NK-92 treated with Interleukin-12 subunit alpha and Interleukin-12 subunit beta, amount 100 ng/mL, for 24 hours (cell line): ENCODE data around the gene RASSF8.

Source experiments
- DNase-seq: peaks from one replicate; lab custom pipeline; 2025; lab: John Stamatoyannopoulos, UW

The RASSF8 gene

GRCh38 chr12:26106347-26106746 is 147.9 kb downstream of the RASSF8 start:
- no peak for DNase-seq

GRCh38 chr12:26108915-26109314 is 150.4 kb downstream of the RASSF8 start:
- no peak for DNase-seq

DNA sequence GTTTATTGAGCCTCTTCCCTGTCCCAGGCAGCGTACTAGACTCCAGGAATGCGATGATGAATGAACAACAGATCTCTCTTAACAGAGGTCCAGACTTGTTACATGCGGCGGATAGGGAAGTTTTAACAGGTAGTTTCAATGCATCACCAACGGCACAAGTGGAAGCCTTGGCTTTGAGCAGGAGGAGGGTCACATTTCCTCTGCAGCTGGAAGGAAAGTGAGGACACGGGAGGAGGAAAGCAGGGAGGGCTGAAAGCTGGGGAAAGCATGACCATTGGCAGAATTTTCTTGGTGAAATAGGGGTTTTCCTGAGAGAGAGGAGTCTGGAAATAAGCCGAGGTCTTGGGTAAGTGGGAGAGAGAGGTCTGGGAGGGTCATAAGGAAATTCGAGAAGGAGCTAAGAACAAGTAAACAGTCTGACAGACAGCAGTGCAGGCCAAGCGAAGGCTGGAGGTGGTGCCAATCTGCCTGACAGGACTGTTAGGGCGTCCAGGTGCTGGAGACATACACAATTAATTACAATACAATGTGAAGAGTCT is 150.9 kb downstream of the RASSF8 start:
- DNase-seq, result no peak

DNA sequence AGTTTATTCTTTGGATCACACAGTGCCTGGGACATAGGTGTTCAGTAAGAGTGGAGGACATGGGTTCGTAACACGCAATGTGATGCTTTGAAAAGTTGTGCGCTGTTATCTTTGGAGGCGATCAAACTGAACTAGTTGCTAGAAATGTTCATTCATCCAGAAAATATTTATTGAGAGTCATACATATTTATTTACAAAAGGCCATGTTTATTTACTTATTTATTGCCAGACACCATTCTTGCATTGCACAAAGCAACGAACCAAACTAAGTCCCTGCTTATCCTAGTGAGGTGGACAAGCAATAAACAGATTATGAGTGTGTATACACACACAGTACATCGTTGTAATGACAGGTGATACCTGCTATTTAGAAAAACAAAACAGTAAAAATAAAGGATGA is 153.8 kb downstream of the RASSF8 start:
- DNase-seq, result no peak

- no peak for DNase-seq
Measured at GRCh38 chr12:26112703-26113147, 154.2 kb downstream of the RASSF8 start.

DNA sequence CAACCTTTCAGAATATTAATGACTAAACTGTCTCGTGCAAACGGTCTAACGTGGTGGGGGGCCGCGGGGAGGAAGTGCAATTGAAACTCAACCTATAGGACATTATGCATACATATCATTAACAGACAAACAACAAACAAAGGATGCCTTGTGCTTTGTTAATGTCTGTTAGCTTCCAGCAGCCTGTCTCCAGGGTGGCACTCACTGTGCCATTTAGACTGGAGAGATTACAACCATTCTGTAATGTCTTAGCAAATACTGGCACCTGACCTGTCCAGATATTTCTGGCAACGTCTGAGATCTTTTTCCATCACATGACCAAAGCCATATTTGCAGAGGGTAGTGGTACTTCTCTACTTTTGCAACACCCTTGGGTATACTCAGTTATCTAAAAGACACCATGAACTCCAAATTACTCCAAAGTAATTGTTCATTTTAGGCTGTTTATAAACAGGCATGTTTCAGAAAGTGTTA is 154.7 kb downstream of the RASSF8 start:
- DNase-seq, result no peak

DNA sequence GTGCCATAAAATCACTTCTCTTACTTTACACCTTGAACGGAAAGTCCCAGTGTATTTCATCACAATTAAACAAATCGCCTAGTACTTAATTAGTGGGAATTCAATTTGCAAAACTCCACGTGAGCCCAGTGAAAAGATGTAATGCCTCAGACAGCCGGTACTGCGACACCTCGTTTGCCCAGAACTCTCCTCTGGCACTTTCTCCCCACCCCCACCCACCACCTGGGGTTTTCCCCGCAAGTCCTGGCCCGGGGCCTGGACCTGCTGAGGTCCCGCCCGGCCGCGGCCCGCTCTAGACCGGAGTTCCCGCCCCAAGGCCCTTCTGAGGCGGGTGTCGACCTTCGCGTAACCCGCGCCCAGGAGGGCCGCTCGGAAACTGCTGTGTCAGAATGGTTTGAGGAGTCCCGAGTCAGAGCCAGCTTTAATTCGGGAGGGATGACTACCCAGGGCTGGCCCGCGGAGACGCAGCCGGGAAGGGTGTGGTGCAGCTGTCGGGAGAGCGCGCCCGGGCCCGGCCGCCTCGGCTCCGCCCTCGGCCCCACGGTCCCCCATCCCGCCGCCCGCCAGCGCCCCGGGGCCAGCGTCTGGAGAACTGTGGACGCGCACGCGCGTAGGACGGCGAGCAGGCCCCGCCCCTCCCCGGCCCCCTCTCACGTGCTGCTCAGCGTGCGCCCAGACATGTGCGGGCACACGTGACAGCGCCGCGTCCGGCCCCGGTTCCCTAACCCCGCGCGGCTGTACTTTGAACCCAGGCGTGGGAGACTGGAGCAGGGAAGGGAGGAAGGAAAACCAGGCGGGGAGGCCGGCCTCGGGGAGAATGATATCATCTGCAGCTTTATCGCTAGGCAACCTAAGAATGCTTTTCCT is 155.6 kb downstream of the RASSF8 start:
- DNase-seq, result no peak

- no peak for DNase-seq
Measured at GRCh38 chr12:26114720-26115401, 156.4 kb downstream of the RASSF8 start.

GRCh38 chr12:26116829-26117715 is 158.6 kb downstream of the RASSF8 start:
- DNase-seq, result no peak

GRCh38 chr12:26118308-26118707 is 159.8 kb downstream of the RASSF8 start:
- no peak for DNase-seq

DNA sequence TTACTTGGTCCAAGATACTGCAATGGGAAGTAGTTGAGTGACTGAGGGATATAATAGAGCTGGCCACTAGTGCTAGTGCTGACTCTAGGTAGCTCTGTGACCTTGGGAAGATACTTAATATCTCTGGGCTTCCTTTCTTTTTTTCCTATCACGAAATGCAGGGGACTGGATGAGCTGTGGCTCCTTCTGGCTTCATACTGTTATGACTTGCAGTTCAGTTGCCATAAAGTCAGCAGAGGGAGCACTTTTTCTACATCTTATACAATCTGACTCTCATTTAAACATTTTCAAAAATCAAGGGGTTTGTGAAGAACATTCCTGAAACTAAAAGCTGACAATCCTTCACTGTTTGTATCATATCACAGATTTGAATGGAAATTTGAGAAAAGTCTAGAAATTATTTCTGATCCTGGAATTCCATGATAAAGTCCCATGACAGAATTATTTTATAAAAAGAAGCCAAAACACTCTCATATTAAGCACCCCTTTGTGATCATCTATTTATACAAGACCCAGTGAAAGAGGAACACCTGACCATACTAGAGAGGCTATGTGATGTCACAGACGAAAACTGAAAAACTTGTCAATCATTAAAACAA is 161.0 kb downstream of the RASSF8 start:
- DNase-seq, result no peak

- DNase-seq, result no peak
Measured at GRCh38 chr12:26120561-26121274, 162.2 kb downstream of the RASSF8 start.

DNA sequence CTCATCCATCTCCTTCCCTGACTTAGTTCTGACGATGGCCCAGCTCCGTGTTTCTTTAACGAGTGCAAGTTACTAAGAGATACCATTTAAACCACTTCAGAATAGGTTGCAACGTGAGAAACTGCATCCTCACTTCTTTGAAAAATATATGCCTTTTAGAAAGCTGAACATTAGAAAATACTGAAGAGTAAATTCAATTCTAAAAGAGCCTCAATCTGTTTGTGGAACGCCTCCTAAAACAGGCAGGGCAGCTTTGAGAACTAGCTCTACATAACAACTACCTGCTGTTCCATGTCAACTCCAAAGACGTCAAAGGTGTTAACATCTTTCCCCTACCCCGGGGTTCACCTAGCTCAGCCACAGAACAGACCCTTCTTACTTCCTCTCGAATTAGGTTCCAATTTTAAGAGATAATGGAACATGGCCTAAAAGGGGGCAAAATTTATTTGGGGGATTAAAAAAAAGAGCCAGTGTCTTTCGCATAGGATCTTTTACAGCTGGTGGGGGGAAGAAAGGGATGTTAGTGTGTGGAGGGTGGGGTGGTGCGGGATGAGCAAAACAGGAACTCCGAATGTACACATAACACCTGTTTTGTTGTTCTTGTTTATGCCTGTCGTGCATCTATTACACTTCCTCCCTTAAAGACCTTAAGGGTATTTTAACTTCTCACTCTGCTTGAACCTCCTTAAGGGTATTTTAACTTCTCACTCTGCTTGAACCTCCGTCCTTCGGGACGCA is 163.0 kb downstream of the RASSF8 start:
- DNase-seq, result no peak

- no peak for DNase-seq
Measured at GRCh38 chr12:26122061-26122680, 163.7 kb downstream of the RASSF8 start.

DNA sequence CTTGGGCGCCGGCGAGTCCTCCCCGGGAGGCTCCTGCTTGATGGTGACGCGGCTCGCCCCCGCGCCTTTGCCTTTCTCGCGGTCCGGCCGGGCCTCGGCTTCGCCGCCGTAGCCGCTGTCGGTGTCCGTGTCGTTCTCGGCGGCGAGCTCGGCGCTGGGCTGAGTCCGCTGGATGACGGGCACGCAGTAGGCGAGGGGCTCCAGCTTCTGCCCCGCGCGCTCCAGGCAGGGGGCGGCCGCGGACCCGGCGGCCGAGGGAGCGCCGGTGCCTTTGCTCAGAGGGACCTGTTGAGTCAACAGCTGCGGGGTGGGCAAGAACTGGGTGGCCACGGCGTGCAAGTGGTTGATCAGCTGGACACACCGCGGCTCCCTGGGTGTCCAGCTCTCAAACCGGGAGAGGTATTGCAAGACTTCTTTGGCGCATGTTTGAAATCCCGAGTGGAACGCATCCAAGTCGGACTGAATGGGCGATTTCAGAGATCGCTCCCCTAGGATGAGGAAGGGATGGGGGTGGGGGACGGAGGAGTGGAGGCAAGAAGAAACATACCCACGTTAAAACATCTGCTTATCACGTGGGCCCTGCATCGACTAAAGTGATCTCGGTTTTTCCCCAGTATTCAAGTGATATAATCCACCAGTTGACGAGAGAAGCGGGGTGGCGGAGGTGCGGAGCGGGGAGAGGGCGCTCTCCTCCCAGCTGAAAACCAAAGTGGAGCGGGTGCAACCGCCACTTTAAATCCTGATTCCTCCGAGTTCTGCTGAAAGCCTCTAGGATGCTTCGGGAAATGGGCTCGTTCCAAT is 164.4 kb downstream of the RASSF8 start:
- DNase-seq, result no peak

DNA sequence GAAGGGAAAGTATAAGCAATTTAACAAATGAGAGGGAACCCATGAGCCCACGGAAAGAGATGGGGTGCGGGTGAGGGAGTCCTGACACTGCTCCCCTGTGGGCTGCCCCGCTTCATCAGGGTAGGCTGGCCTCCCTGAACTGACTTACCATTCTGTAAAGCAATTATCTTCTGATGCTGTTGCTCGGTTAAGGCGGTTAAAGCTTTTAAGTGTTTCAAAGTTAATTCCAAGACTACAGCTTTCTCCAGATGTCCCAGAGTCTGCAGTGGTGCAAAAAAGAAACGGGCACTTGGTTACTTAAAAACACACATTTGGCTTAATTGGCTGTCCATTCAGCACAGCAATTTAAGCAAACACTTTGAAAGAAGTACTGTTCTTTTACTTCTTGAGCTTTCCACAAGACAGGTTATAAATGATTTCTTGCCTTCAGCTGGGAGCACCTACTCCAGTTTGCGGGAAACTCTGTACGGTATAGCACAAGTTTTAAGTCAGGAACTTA is 165.0 kb downstream of the RASSF8 start:
- DNase-seq, result no peak

GRCh38 chr12:26124446-26125399 is 166.2 kb downstream of the RASSF8 start, which contains the start of gene BHLHE41:
Gene BHLHE41 (minus strand): TSS chr12:26125037. CDS start chr12:26124779, 258 bp downstream.
- DNase-seq, result no peak
